SU-DHL-6 (cell line): Measurements from ENCODE around the gene SNX30.

Source experiments
- H2AFZ ChIP-seq: fragments of 200-600 bp; sonication (generic); 2 replicates; pipeline ENCODE4 v1.6.1; 2014; ENCODE audit warnings: low read depth, mild to moderate bottlenecking, moderate library complexity, mixed read lengths, antibody characterized with exemption, low read length; ENCODE audit not compliant: severe bottlenecking
- H3F3A ChIP-seq: fragments of 200-600 bp; shearing (Covaris generic); 2 replicates; pipeline ENCODE4 v1.6.0; 2016; ENCODE audit warnings: antibody characterized with exemption, mild to moderate bottlenecking; ENCODE audit not compliant: insufficient read depth
- H3K27ac ChIP-seq: fragments of 200-600 bp; sonication (generic); 2 replicates; pipeline ENCODE4 v1.5.1; 2016; ENCODE audit warnings: low read depth, mild to moderate bottlenecking, low read length, moderate library complexity, mixed read lengths
- H3K27me3 ChIP-seq: fragments of 200-600 bp; sonication (generic), shearing (Covaris generic); 2 replicates; pipeline ENCODE4 v1.6.0; 2014; ENCODE audit warnings: mild to moderate bottlenecking, low read length
- H3K36me3 ChIP-seq: fragments of 200-600 bp; sonication (generic); 2 replicates; pipeline ENCODE4 v1.6.1; 2014; ENCODE audit warnings: mild to moderate bottlenecking, low read length, mixed read lengths
- H3K4me2 ChIP-seq: fragments of 300-600, 200-600 bp; shearing (Covaris generic), sonication (generic); 2 replicates; pipeline ENCODE4 v1.6.0; 2014; ENCODE audit warnings: low read length, low read depth, mild to moderate bottlenecking; ENCODE audit not compliant: poor library complexity, severe bottlenecking
- H3K4me3 ChIP-seq: fragments of 200-600 bp; sonication (generic); 2 replicates; pipeline ENCODE4 v1.5.1; 2014; ENCODE audit warnings: antibody characterized with exemption, low read length, mild to moderate bottlenecking, mixed read lengths; ENCODE audit not compliant: insufficient read depth, poor library complexity, severe bottlenecking
- H3K79me2 ChIP-seq: fragments of 200-600 bp; sonication (generic); 2 replicates; pipeline ENCODE4 v1.6.1; 2014; ENCODE audit warnings: mild to moderate bottlenecking, low read length, moderate library complexity; ENCODE audit not compliant: insufficient read depth
- H3K9ac ChIP-seq: fragments of 200-600 bp; sonication (generic); 2 replicates; pipeline ENCODE4 v1.7.0; 2014; ENCODE audit warnings: mild to moderate bottlenecking, low read length
- H3K9me2 ChIP-seq: fragments of 200-600 bp; sonication (generic); replicated peaks from 2 replicates; pipeline ENCODE4 v1.6.1; 2014; ENCODE audit warnings: low read length; ENCODE audit not compliant: insufficient read depth
- H3K9me3 ChIP-seq: fragments of 200-600 bp; sonication (generic); 2 replicates; pipeline ENCODE4 v1.6.1; 2014; ENCODE audit warnings: low read length, mixed read lengths; ENCODE audit not compliant: insufficient read depth
- H4K20me1 ChIP-seq: fragments of 200-600 bp; sonication (generic); 2 replicates; pipeline ENCODE4 v1.6.1; 2014; ENCODE audit warnings: low read depth, mild to moderate bottlenecking, antibody characterized with exemption, low read length, moderate library complexity, mixed read lengths
- EZH2phosphoT487 ChIP-seq: fragments of 200-600 bp; sonication (generic), shearing (Covaris generic); conservative IDR thresholded peaks from 2 replicates; pipeline ENCODE4 v1.6.1; 2018; ENCODE audit warnings: mild to moderate bottlenecking, antibody characterized with exemption, low read length, moderate library complexity, mixed read lengths
- TF ChIP-seq, protein P1 (sequence below): fragments of 200-600 bp; sonication (generic); IDR thresholded peaks from one replicate; pipeline ENCODE4 v1.5.1; 2017; ENCODE audit warnings: antibody characterized with exemption, mild to moderate bottlenecking, low read length, moderate library complexity; ENCODE audit not compliant: insufficient read depth, poor library complexity, severe bottlenecking

Gene SNX30

GRCh38 chr9:112856200-112856599, 105.6 kb downstream of the SNX30 start:
- Histone ChIP-seq H2AFZ (no peak overlapping the region), H3K9me2 (no peaks in the 10 kb centered on the region), H3F3A (no peaks in the 10 kb centered on the region), H3K27me3 (no peaks in the 10 kb centered on the region), H3K9me3 (no peaks in the 10 kb centered on the region), H4K20me1 (no peaks in the 10 kb centered on the region), H3K4me2 (no peak overlapping the region), H3K79me2 (no peaks in the 10 kb centered on the region), H3K36me3 (no peaks in the 10 kb centered on the region), H3K9ac (no peak overlapping the region), H3K4me3 (no peak overlapping the region), H3K27ac (no peak overlapping the region)
- TF ChIP-seq EZH2phosphoT487, result no peak

DNA sequence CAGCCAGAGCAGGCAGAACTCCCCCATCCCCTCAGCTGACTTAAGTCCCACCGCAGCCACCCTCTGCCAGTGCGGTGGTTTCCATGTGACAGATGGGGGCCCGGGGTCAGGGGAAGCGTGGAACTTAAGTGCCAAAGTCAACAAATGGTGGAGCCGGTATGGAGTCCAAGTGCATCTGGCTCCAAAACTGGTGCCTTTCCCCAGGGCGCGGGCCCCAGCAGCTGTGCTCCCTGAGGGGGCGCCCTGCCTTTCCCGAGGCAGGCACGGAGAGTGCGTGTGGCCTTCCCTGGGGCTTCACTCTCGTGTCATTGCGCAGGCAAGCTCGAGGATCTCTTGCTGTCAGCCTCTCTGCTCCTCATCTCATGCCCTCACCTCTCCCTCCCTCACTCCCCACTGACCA, 106.3 kb downstream of the SNX30 start:
- Histone ChIP-seq H2AFZ (no peak overlapping the region), H4K20me1 (no peaks in the 10 kb centered on the region), H3K27me3 (no peaks in the 10 kb centered on the region), H3F3A (no peaks in the 10 kb centered on the region), H3K27ac (no peak overlapping the region), H3K9me3 (no peaks in the 10 kb centered on the region), H3K9me2 (no peaks in the 10 kb centered on the region), H3K9ac (no peak overlapping the region), H3K36me3 (no peaks in the 10 kb centered on the region), H3K4me3 (no peak overlapping the region), H3K4me2 (no peak overlapping the region), H3K79me2 (no peaks in the 10 kb centered on the region)
- TF ChIP-seq, protein P1, sequence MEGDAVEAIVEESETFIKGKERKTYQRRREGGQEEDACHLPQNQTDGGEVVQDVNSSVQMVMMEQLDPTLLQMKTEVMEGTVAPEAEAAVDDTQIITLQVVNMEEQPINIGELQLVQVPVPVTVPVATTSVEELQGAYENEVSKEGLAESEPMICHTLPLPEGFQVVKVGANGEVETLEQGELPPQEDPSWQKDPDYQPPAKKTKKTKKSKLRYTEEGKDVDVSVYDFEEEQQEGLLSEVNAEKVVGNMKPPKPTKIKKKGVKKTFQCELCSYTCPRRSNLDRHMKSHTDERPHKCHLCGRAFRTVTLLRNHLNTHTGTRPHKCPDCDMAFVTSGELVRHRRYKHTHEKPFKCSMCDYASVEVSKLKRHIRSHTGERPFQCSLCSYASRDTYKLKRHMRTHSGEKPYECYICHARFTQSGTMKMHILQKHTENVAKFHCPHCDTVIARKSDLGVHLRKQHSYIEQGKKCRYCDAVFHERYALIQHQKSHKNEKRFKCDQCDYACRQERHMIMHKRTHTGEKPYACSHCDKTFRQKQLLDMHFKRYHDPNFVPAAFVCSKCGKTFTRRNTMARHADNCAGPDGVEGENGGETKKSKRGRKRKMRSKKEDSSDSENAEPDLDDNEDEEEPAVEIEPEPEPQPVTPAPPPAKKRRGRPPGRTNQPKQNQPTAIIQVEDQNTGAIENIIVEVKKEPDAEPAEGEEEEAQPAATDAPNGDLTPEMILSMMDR, result no peak
- no peak for TF ChIP-seq EZH2phosphoT487

DNA sequence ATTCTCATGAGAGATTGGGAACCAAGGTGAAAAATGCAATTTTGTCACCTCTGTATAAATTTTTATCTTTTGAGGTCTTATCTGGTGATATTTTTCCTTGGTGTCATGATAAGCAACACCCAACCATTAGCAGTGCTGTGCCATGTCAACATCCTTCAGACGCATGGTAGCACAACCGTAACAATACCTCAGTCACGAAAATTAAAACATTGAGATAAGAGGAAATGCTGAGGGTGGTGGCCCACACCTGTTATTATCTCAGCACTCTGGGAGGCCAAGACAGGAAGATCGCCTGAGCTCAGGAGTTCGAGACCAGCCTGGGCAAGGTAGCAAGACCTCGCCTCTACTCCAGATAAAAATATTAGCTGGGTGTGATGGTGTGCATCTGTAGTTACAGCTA, 107.4 kb downstream of the SNX30 start:
- Histone ChIP-seq H3K4me2 (no peak overlapping the region), H3K79me2 (no peaks in the 10 kb centered on the region), H3K9ac (no peak overlapping the region), H3K9me2 (no peaks in the 10 kb centered on the region), H3K9me3 (no peaks in the 10 kb centered on the region), H3K27me3 (no peaks in the 10 kb centered on the region), H4K20me1 (no peaks in the 10 kb centered on the region), H3K27ac (no peak overlapping the region), H3K4me3 (no peak overlapping the region), H3K36me3 (no peaks in the 10 kb centered on the region), H3F3A (no peaks in the 10 kb centered on the region), H2AFZ (no peak overlapping the region)
- TF ChIP-seq, protein P1, result no peak
- TF ChIP-seq EZH2phosphoT487, result no peak

- H4K20me1 ChIP-seq, result no peaks in the 10 kb centered on the region
- H3K4me3 ChIP-seq, result no peak overlapping the region
- no peak overlapping the region for H3K27ac ChIP-seq
- H3K4me2 ChIP-seq, result no peak overlapping the region
- no peak overlapping the region for H3K9ac ChIP-seq
- no peak overlapping the region for H2AFZ ChIP-seq
- H3F3A ChIP-seq, result no peaks in the 10 kb centered on the region
- no peaks in the 10 kb centered on the region for H3K36me3 ChIP-seq
- TF ChIP-seq, protein P1, result no peak
- TF ChIP-seq EZH2phosphoT487, result no peak
- no peaks in the 10 kb centered on the region for H3K9me2 ChIP-seq
- H3K79me2 ChIP-seq, result no peaks in the 10 kb centered on the region
- no peaks in the 10 kb centered on the region for H3K27me3 ChIP-seq
- H3K9me3 ChIP-seq, result no peaks in the 10 kb centered on the region
Observed at GRCh38 chr9:112858625-112859147, 108.1 kb downstream of the SNX30 start.
